Measurements from ENCODE around the gene TET3. TPM values are rescaled to one million over a fixed set of nuclear protein-coding genes. Genes with fewer than 3 reads are reported as not detected.

TET3 gene
- total and polyA plus RNA-seq, 9 of the 15 experiments (the other 6 are each of a cell fraction or from before 2014, with no cell fraction given): 0.35 to 16.3 (median 5.5) TPM

GRCh38 chr2:74001781-74002504, 17.2 kb downstream of the TET3 start:
- 18% methylated on average over 20 of the region's 24 CpGs for WGBS (ENCODE audit: insufficient coverage, low coverage, missing lambda C conversion rate)
- peak overlapping the region in 1 of 2 experiments; percentile 53; a peak in 2 of 4 replicates for H3K9ac ChIP-seq (ENCODE audit: insufficient read depth in 1 of 2, low read depth in 2 of 2, low read length in 2 of 2)
- peaks cover 12% of the 10 kb centered on the region; the same call in 2 of the 3 replicates for H3K36me3 ChIP-seq (ENCODE audit: control insufficient read depth, insufficient read depth, low read length)
- peaks cover 10% of the 10 kb centered on the region; the same call in 1 of the 2 replicates for H4K20me1 ChIP-seq (replicated peaks; ENCODE audit: control insufficient read depth, insufficient read depth, low read length)
- intact Hi-C loops (cut with micrococcal nuclease) (loop anchor here (5.0 kb wide), 2 partner anchors 35 to 140 kb away; no protein-coding TSS in a partner anchor), in situ Hi-C loops (cut with MboI) (no loop called here)
- no peaks in the 10 kb centered on the region for H3K9me1 ChIP-seq (ENCODE audit: control insufficient read depth, insufficient read depth, low read length)
- peaks cover 92% of the 10 kb centered on the region for H3K79me2 ChIP-seq (ENCODE audit: control insufficient read depth, insufficient read depth, low read length)
- H2AFZ ChIP-seq (ENCODE audit: low read depth, low read length): peak overlapping the region; percentile 44; the same call in 1 of the 2 replicates
- no TSS peak for BruUV-seq (replicated peaks)
- no peak for ATAC-seq
- H3K4me2 ChIP-seq (ENCODE audit: insufficient read depth, low read length): peak overlapping the region; percentile 97
- no peaks in the 10 kb centered on the region for H3K27me3 ChIP-seq (ENCODE audit: control insufficient read depth in 2 of 2, insufficient read depth in 2 of 2, low read length in 2 of 2)
- H3K4me1 ChIP-seq (replicated peaks in 1 of 2; ENCODE audit: control insufficient read depth in 2 of 2, insufficient read depth in 2 of 2, low read length in 2 of 2): peaks cover 41 to 47% of the 10 kb centered on the region in 2 experiments
- CTCF ChIA-PET (ENCODE audit: low intra/inter-chr PET ratio): no interaction called here
- POLR2A ChIA-PET: interaction anchor here (0.6 to 2.7 kb wide), 9 partner anchors 8 to 748 kb away, joined by 3 to 19 read pairs (median 4); no protein-coding TSS in a partner anchor
- no peak overlapping the region for H3K27ac ChIP-seq (ENCODE audit: extremely low read depth, low read depth, low read length)
- no peak for FAIRE-seq
- peak overlapping the region; percentile 58 for H3K4me3 ChIP-seq
- H3K9me3 ChIP-seq (replicated peaks; ENCODE audit: control insufficient read depth, insufficient read depth, low read depth, low read length): no peaks in the 10 kb centered on the region
- DNase-seq (ENCODE audit: extremely low read depth in 1 of 4, low spot score in 3 of 4): no peak
- TF ChIP-seq PKNOX1 (IDR thresholded peaks at IDR 0.05) (no peak), CTCF (IDR thresholded peaks at IDR 0.05 in 2 of 3, conservative IDR thresholded peaks at IDR 0.05 in 1 of 3; ENCODE audit: insufficient read depth in 2 of 3, low read depth in 1 of 3, low read length in 3 of 3) (0 out of 6 replicates have a peak, but pooled peaks of 1 of the 3 experiments have one; percentile 0), CGGBP1 (CRISPR knock-in tag; IDR thresholded peaks at IDR 0.05) (no peak), MAFK (IDR thresholded peaks at IDR 0.05; ENCODE audit: low read length) (no peak), ZBED1 (IDR thresholded peaks at IDR 0.05) (no peak), ZNF740 (CRISPR knock-in tag; IDR thresholded peaks at IDR 0.05) (peak; percentile 44; the same call in 1 of the 2 replicates), ZNF740 (tag; IDR thresholded peaks at IDR 0.05) (peak in 1 of 2 experiments; percentile 86; a peak in 2 of 4 replicates), HDAC8 (tag; IDR thresholded peaks at IDR 0.05) (no peak), ZC3H4 (CRISPR knock-in tag; IDR thresholded peaks at IDR 0.05; ENCODE audit: borderline replicate concordance) (no peak), IRF2 (CRISPR knock-in tag; IDR thresholded peaks at IDR 0.05) (no peak), E4F1 (CRISPR knock-in tag; IDR thresholded peaks at IDR 0.05; ENCODE audit: borderline replicate concordance) (no peak)
- TF ChIP-seq, protein P1, sequence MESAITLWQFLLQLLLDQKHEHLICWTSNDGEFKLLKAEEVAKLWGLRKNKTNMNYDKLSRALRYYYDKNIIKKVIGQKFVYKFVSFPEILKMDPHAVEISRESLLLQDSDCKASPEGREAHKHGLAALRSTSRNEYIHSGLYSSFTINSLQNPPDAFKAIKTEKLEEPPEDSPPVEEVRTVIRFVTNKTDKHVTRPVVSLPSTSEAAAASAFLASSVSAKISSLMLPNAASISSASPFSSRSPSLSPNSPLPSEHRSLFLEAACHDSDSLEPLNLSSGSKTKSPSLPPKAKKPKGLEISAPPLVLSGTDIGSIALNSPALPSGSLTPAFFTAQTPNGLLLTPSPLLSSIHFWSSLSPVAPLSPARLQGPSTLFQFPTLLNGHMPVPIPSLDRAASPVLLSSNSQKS (CRISPR knock-in tag; IDR thresholded peaks at IDR 0.05): no peak

All from K562 (cell line).